ENCODE measurements around the gene PDE8B. TPM values are rescaled to one million over a fixed set of nuclear protein-coding genes. Genes with fewer than 3 reads are reported as not detected.
"Not testable (repeated sequence)": the region's sequence is repeated elsewhere in the genome, so short reads cannot be mapped to it uniquely, and the experiment has no call there.

Gene PDE8B
- total RNA-seq, 2 experiments from 2014 or later: 0.25 TPM; not detected in 1

- Mint-ChIP-seq H3K36me3 (ENCODE audit: low read depth) (peaks cover 12% of the 10 kb centered on the region), H3K4me1 (peaks cover 31% of the 10 kb centered on the region)
- DNase-seq, POLR2A ChIA-PET, H3K4me3 Mint-ChIP-seq, H3K9me3 Mint-ChIP-seq, H3K27me3 Mint-ChIP-seq, H3K27ac Mint-ChIP-seq: not testable (repeated sequence)
- CTCF ChIA-PET: interaction anchor here (1.4 kb wide), 1 partner anchor 10 kb away, joined by 3 read pairs; no protein-coding TSS in a partner anchor
These were observed 172.9 kb downstream of the PDE8B start for GRCh38 chr5:77383336-77383735.

- CTCF ChIA-PET, H3K27ac Mint-ChIP-seq, H3K4me1 Mint-ChIP-seq, H3K27me3 Mint-ChIP-seq, H3K9me3 Mint-ChIP-seq, H3K4me3 Mint-ChIP-seq, DNase-seq, POLR2A ChIA-PET: not testable (repeated sequence)
- H3K36me3 Mint-ChIP-seq (ENCODE audit: low read depth): peaks cover 12% of the 10 kb centered on the region
These were observed 175.9 kb downstream of the PDE8B start for GRCh38 chr5:77386340-77386739.

DNA sequence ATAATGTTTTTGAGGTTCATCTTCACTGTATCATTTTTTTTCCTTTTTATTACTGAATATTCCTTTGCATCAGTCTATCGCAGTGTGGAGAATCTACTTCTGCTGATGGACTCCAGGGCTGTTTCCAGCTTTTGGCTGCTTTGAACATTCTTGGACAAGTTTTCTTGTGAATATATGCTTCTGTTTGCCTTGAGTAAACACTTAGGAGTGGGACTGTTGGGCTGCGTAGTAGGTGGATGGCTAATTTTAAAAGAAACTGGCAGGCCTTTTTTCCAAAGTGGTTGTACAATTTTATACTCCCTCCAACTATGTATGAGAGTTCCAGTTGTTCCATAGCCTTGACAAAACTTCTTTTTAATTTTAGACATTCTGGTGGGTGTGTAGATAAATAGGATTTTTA, 179.3 kb downstream of the PDE8B start:
- Mint-ChIP-seq H3K27ac (no peak overlapping the region), H3K4me3 (no peak overlapping the region), H3K4me1 (no peaks in the 10 kb centered on the region), H3K27me3 (no peaks in the 10 kb centered on the region), H3K9me3 (peaks cover 3% of the 10 kb centered on the region), H3K36me3 (ENCODE audit: low read depth) (peaks cover 5% of the 10 kb centered on the region)
- POLR2A ChIA-PET: no interaction called here
- CTCF ChIA-PET: interaction anchor here (0.8 kb wide), 1 partner anchor 13 kb away, joined by 5 read pairs; no protein-coding TSS in a partner anchor
- no peak for DNase-seq

DNA sequence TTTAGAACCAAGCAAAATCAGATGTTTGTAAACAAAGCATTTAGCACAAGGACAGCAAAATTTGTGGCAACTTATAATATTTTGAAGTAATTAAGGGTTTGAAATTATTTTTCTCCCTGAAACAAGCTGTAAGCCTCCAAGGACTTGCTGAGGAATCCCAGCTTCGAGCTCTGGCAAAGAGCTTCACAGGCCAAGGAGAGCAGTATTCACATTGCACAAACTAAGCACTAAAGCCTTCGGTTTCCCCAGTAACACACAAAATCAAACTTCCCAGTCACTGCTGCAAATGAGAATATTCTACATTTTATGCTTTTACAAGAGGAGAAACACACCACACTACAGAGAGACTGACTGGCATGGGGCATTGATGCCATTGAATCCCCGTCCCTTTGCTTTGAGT, 179.7 kb downstream of the PDE8B start:
- Mint-ChIP-seq H3K36me3 (ENCODE audit: low read depth) (peaks cover 4% of the 10 kb centered on the region), H3K9me3 (peaks cover 3% of the 10 kb centered on the region), H3K27ac (no peak overlapping the region), H3K4me1 (no peaks in the 10 kb centered on the region), H3K4me3 (no peak overlapping the region), H3K27me3 (no peaks in the 10 kb centered on the region)
- POLR2A ChIA-PET: no interaction called here
- DNase-seq: no peak
- CTCF ChIA-PET: interaction anchor here (0.8 kb wide), 1 partner anchor 13 kb away, joined by 5 read pairs; no protein-coding TSS in a partner anchor

GRCh38 chr5:77390795-77391194, 180.3 kb downstream of the PDE8B start:
- no peaks in the 10 kb centered on the region for H3K27me3 Mint-ChIP-seq
- no peaks in the 10 kb centered on the region for H3K9me3 Mint-ChIP-seq
- CTCF ChIA-PET: interaction anchor here (0.8 kb wide), 1 partner anchor 14 kb away, joined by 5 read pairs; no protein-coding TSS in a partner anchor
- H3K4me1 Mint-ChIP-seq: no peaks in the 10 kb centered on the region
- H3K27ac Mint-ChIP-seq: no peak overlapping the region
- DNase-seq: no peak
- H3K4me3 Mint-ChIP-seq: no peak overlapping the region
- POLR2A ChIA-PET: no interaction called here
- H3K36me3 Mint-ChIP-seq (ENCODE audit: low read depth): no peaks in the 10 kb centered on the region

DNA sequence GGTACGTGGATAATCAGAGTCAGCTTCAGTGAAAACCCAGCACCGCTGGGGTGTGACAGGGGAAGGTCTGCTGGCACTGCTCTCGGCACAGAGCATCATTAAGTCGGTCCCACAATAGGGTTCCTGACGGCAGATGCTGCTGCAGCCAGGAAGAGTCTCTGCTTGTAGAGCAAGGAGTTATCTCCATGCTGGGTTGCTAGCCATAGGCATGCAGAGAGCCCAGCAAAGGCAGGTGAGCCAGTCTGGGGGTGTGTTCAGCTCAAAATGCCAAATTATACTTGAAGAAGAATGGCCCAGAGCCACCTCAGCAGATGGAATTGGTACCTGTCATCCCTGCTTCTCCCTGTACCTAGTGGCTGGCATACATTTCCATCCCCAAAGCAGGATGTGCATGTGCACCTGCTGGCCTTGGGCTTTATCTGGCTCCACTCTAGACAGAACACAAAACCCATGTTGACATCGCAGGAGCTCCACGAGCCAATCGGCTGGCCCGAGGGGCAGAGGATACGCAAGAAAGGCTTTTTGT, 180.8 kb downstream of the PDE8B start:
- Mint-ChIP-seq H3K4me1 (peaks cover 4% of the 10 kb centered on the region), H3K36me3 (ENCODE audit: low read depth) (no peaks in the 10 kb centered on the region), H3K9me3 (no peaks in the 10 kb centered on the region), H3K27ac (no peak overlapping the region), H3K4me3 (no peak overlapping the region), H3K27me3 (no peaks in the 10 kb centered on the region)
- CTCF ChIA-PET: interaction anchor here (0.7 kb wide), 1 partner anchor 13 kb away, joined by 3 read pairs; no protein-coding TSS in a partner anchor
- DNase-seq: no peak
- POLR2A ChIA-PET: no interaction called here

- ChIA-PET CTCF (no interaction called here), POLR2A (no interaction called here)
- DNase-seq: no peak
- H3K36me3 Mint-ChIP-seq (ENCODE audit: low read depth): no peaks in the 10 kb centered on the region
- H3K4me1 Mint-ChIP-seq: peaks cover 6% of the 10 kb centered on the region
- H3K4me3 Mint-ChIP-seq: no peak overlapping the region
- H3K9me3 Mint-ChIP-seq: no peaks in the 10 kb centered on the region
- H3K27ac Mint-ChIP-seq: no peak overlapping the region
- H3K27me3 Mint-ChIP-seq: no peaks in the 10 kb centered on the region
These were observed 183.7 kb downstream of the PDE8B start for GRCh38 chr5:77394064-77394715.

DNA sequence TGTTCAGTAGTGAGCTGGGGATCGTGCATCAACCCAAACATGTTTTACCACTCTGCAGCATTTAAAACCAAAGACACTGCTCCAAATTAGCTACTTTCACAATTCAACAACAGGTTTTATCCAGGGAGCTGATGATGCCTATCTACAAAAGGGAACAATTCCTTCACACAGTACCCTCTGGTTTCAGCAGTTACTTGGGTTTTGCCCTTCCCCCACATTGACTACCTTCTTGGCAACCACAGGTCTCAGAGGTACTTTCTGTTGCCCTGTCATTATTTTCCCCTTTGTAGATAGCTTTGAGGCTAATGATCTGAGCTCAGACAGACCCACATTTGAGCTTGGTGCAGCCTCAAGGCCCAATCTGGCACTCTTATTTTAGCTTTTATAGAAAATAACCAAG, 185.5 kb downstream of the PDE8B start:
- no peak overlapping the region for H3K4me3 Mint-ChIP-seq
- no peak for DNase-seq
- peaks cover 6% of the 10 kb centered on the region for H3K4me1 Mint-ChIP-seq
- H3K9me3 Mint-ChIP-seq: no peaks in the 10 kb centered on the region
- H3K27ac Mint-ChIP-seq: no peak overlapping the region
- ChIA-PET CTCF (no interaction called here), POLR2A (interaction anchor here (0.6 kb wide), 1 partner anchor 17 kb away, joined by 3 read pairs; no protein-coding TSS in a partner anchor)
- no peaks in the 10 kb centered on the region for H3K27me3 Mint-ChIP-seq
- H3K36me3 Mint-ChIP-seq (ENCODE audit: low read depth): no peaks in the 10 kb centered on the region

DNA sequence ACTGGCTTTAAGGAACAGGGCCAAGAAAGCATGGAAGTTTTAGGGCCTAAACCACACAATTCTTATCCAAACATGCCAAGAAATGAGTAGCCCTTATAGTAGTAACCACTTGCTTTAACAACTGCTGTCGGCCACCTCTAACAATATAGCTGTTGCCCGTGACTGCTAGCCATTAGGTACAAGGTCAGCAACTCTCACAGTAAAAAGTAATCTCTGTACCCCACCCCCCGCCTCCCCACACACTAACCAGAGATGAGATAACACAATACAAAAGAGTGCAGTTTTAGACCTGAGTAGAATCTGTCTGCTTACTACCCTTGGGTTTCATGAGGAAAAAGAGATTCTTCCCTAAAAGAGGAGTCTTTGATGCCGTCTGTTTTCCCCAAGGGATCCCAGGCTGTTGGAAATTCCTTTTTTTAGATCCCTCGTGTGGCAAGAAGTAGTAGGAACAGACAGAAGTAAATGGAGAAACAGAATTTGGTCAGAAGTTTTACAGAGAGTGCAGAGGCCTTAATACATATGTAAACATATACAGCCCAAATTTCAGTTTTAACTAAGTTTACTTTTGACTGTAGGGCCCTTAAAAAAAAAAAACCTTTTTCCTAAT, 187.3 kb downstream of the PDE8B start:
- Mint-ChIP-seq H3K36me3 (ENCODE audit: low read depth) (no peaks in the 10 kb centered on the region), H3K4me3 (no peak overlapping the region), H3K27me3 (no peaks in the 10 kb centered on the region), H3K4me1 (peaks cover 6% of the 10 kb centered on the region), H3K9me3 (no peaks in the 10 kb centered on the region), H3K27ac (no peak overlapping the region)
- no peak for DNase-seq
- CTCF ChIA-PET: interaction anchor here (1.1 kb wide), 1 partner anchor 30 kb away, joined by 3 read pairs; no protein-coding TSS in a partner anchor
- POLR2A ChIA-PET: interaction anchor here (0.6 kb wide), 1 partner anchor 9 kb away, joined by 4 read pairs; no protein-coding TSS in a partner anchor

DNA sequence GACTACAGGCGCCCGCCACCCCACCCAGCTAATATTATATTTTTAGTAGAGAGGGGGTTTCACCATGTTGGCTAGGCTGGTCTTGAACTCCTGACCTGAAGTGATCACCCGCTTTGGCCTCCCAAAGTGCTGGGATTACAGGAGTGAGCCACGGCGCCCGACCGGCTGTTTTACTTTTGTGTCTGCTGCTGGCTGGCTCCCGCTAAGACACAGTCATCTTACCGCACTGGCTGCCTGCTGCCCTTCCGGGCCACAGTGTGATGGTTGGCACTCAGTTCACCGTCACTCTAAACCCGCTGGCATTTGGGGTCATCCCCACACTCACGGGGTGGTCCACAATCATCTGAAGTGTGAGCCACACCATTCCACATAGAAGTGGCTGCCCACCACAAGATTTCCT, 188.0 kb downstream of the PDE8B start:
- H3K4me1 Mint-ChIP-seq: peaks cover 6% of the 10 kb centered on the region
- H3K36me3 Mint-ChIP-seq (ENCODE audit: low read depth): no peaks in the 10 kb centered on the region
- ChIA-PET POLR2A (interaction anchor here (0.6 kb wide), 1 partner anchor 10 kb away, joined by 4 read pairs; no protein-coding TSS in a partner anchor), CTCF (interaction anchor here (1.1 kb wide), 1 partner anchor 29 kb away, joined by 3 read pairs; no protein-coding TSS in a partner anchor)
- H3K4me3 Mint-ChIP-seq: no peak overlapping the region
- H3K27me3 Mint-ChIP-seq: no peaks in the 10 kb centered on the region
- no peaks in the 10 kb centered on the region for H3K9me3 Mint-ChIP-seq
- H3K27ac Mint-ChIP-seq: no peak overlapping the region
- no peak for DNase-seq

GRCh38 chr5:77398896-77399295, 188.4 kb downstream of the PDE8B start:
- ChIA-PET CTCF (no interaction called here), POLR2A (no interaction called here)
- no peak overlapping the region for H3K4me3 Mint-ChIP-seq
- H3K27me3 Mint-ChIP-seq: no peaks in the 10 kb centered on the region
- peaks cover 6% of the 10 kb centered on the region for H3K4me1 Mint-ChIP-seq
- DNase-seq: no peak
- no peaks in the 10 kb centered on the region for H3K36me3 Mint-ChIP-seq (ENCODE audit: low read depth)
- H3K27ac Mint-ChIP-seq: no peak overlapping the region
- no peaks in the 10 kb centered on the region for H3K9me3 Mint-ChIP-seq

GRCh38 chr5:77400645-77401044, 190.2 kb downstream of the PDE8B start:
- ChIA-PET POLR2A (no interaction called here), CTCF (interaction anchor here (1.0 kb wide), 1 partner anchor 92 kb away, joined by 4 read pairs; no protein-coding TSS in a partner anchor)
- no peak overlapping the region for H3K4me3 Mint-ChIP-seq
- H3K9me3 Mint-ChIP-seq: no peaks in the 10 kb centered on the region
- DNase-seq: no peak
- peaks cover 6% of the 10 kb centered on the region for H3K4me1 Mint-ChIP-seq
- H3K36me3 Mint-ChIP-seq (ENCODE audit: low read depth): no peaks in the 10 kb centered on the region
- H3K27ac Mint-ChIP-seq: no peak overlapping the region
- no peaks in the 10 kb centered on the region for H3K27me3 Mint-ChIP-seq

- CTCF ChIA-PET: no interaction called here
- Mint-ChIP-seq H3K9me3 (no peaks in the 10 kb centered on the region), H3K4me3 (no peak overlapping the region), H3K27me3 (no peaks in the 10 kb centered on the region), H3K27ac (no peak overlapping the region), H3K4me1 (no peaks in the 10 kb centered on the region), H3K36me3 (ENCODE audit: low read depth) (no peaks in the 10 kb centered on the region)
- no peak for DNase-seq
- POLR2A ChIA-PET: no interaction called here
These were observed 192.3 kb downstream of the PDE8B start for GRCh38 chr5:77402796-77403195.

All from activated CD4-positive, alpha-beta T cell treated with anti-CD3 and anti-CD28 coated beads, Interleukin-2, amount 10 ng/mL, durations not matched to agents 7 days and 5 days (primary cell).